H1 (cell line): Measurements from ENCODE around the gene LYRM7.

ENCODE experiments used
- BCL11A ChIP-seq, 2 experiments: IDR thresholded peaks; one replicate each; pipeline ENCODE4 v1.6.1; 2011; ENCODE audit warnings: low read depth in 2 of 2, low read length in 2 of 2, mild to moderate bottlenecking in 2 of 2
- CHD2 ChIP-seq: IDR thresholded peaks from 2 replicates; pipeline ENCODE4 v1.6.1; 2012; ENCODE audit warnings: low read length, improper control_type of control experiment
- CREB1 ChIP-seq: IDR thresholded peaks from 2 replicates; pipeline ENCODE4 v1.6.1; 2012; ENCODE audit warnings: inconsistent platforms
- CTCF ChIP-seq, 3 experiments: IDR thresholded peaks; 1 replicate in 2 of 3; 2 replicates in 1 of 3; pipeline versions ENCODE4 v1.5.1 to v1.6.1; 2011; ENCODE audit warnings: low read length in 3 of 3, mild to moderate bottlenecking in 3 of 3, inconsistent platforms in 2 of 3, low read depth in 1 of 3, moderate library complexity in 1 of 3; ENCODE audit not compliant: insufficient read depth in 1 of 3; ENCODE audit errors: control extremely low read depth in 1 of 3
- EZH2 ChIP-seq: fragments of 200-600 bp; sonication (generic); IDR thresholded peaks from 2 replicates; pipeline ENCODE4 v1.7.1; 2012; ENCODE audit warnings: low read depth, mild to moderate bottlenecking, moderate library complexity, low read length, inconsistent platforms; ENCODE audit not compliant: severe bottlenecking
- JUN ChIP-seq: IDR thresholded peaks from 2 replicates; pipeline ENCODE4 v1.6.1; 2011; ENCODE audit warnings: low read depth, mild to moderate bottlenecking, improper control_type of control experiment, low read length
- KDM1A ChIP-seq: fragments of 200-600, 300-600 bp; sonication (generic); IDR thresholded peaks from 2 replicates; pipeline ENCODE4 v1.7.1; 2016; ENCODE audit warnings: mild to moderate bottlenecking, low read length, borderline replicate concordance
- NRF1 ChIP-seq: IDR thresholded peaks from 2 replicates; pipeline ENCODE4 v1.6.1; 2011; ENCODE audit warnings: mild to moderate bottlenecking, low read depth, low read length, improper control_type of control experiment
- POLR2A ChIP-seq, 2 experiments: IDR thresholded peaks; 1 replicate in 1 of 2; 2 replicates in 1 of 2; pipeline ENCODE4 v1.6.1; 2011; ENCODE audit warnings: low read depth in 2 of 2, low read length in 2 of 2, mild to moderate bottlenecking in 2 of 2; ENCODE audit errors: control extremely low read depth in 1 of 2
- POU5F1 ChIP-seq: IDR thresholded peaks from 2 replicates; pipeline ENCODE4 v1.6.1; 2011; ENCODE audit warnings: low read depth, mild to moderate bottlenecking, low read length, moderate library complexity
- SP2 ChIP-seq: IDR thresholded peaks from 2 replicates; pipeline ENCODE4 v1.6.1; 2012; ENCODE audit warnings: mild to moderate bottlenecking, low read length, inconsistent platforms
- TBP ChIP-seq: IDR thresholded peaks from 2 replicates; pipeline ENCODE4 v1.6.1; 2011; ENCODE audit warnings: low read depth, low read length, improper control_type of control experiment

- TF ChIP-seq CTCF (IDR thresholded peaks at IDR 0.05; ENCODE audit: control extremely low read depth in 1 of 3, insufficient read depth in 1 of 3, low read depth in 1 of 3, low read length in 3 of 3), result no peak
- no peak for TF ChIP-seq KDM1A
- no peak for TF ChIP-seq BCL11A (IDR thresholded peaks at IDR 0.05; ENCODE audit: low read depth in 2 of 2, low read length in 2 of 2)
- no peak for TF ChIP-seq POU5F1
- TF ChIP-seq CREB1, result no peak
- no peak for TF ChIP-seq SP2
- TF ChIP-seq TBP, result no peak
- TF ChIP-seq CHD2, result no peak
- no peak for TF ChIP-seq POLR2A (IDR thresholded peaks at IDR 0.05; ENCODE audit: control extremely low read depth in 1 of 2, low read depth in 2 of 2, low read length in 2 of 2)
- no peak for TF ChIP-seq JUN
- no peak for TF ChIP-seq EZH2
- TF ChIP-seq NRF1, result no peak
Measured at GRCh38 chr5:131150408-131150807, 20.3 kb upstream of the LYRM7 start.
